ENCODE data around the gene TF. TPM values are rescaled to one million over a fixed set of nuclear protein-coding genes. Genes with fewer than 3 reads are reported as not detected.

TF gene
- total RNA-seq, 1 donor from 2014 or later = 5.8 TPM

- DNase-seq (ENCODE audit: low spot score) = no peak
- intact Hi-C loops (cut with DNase I) = no loop called here
Measured at GRCh38 chr3:133797396-133798105, 51.4 kb downstream of the TF start.

GRCh38 chr3:133799794-133800585 is 53.8 kb downstream of the TF start:
- DNase-seq (ENCODE audit: low spot score) = no peak
- intact Hi-C loops (cut with DNase I) = loop anchor here (10.0 kb wide), 2 partner anchors 685 to 1075 kb away; partner anchors contain the start of genes ANAPC13, CEP63 and NPHP3

- DNase-seq (ENCODE audit: low spot score) = no peak
- intact Hi-C loops (cut with DNase I) = loop anchor here (10.0 kb wide), 2 partner anchors 681 to 1079 kb away; partner anchors contain the start of genes ANAPC13, CEP63 and NPHP3
Measured at GRCh38 chr3:133803469-133803868, 57.3 kb downstream of the TF start.

- intact Hi-C loops (cut with DNase I) = loop anchor here (5.0 to 10.0 kb wide), 3 partner anchors 143 to 1080 kb away; partner anchors contain the start of genes ANAPC13, CEP63, NPHP3 and TOPBP1
- no peak for DNase-seq (ENCODE audit: low spot score)
Measured at GRCh38 chr3:133804896-133805295, 58.7 kb downstream of the TF start.

GRCh38 chr3:133805384-133805701 is 59.1 kb downstream of the TF start:
- DNase-seq (ENCODE audit: low spot score) = no peak
- intact Hi-C loops (cut with DNase I) = loop anchor here (5.0 to 10.0 kb wide), 3 partner anchors 143 to 1081 kb away; partner anchors contain the start of genes ANAPC13, CEP63, NPHP3 and TOPBP1

GRCh38 chr3:133805702-133806475 is 59.7 kb downstream of the TF start, which contains the start of gene SRPRB:
Gene SRPRB, plus strand, starts transcription at chr3:133805815. Its CDS starts 34 bp downstream, at chr3:133805849.
- intact Hi-C loops (cut with DNase I) = loop anchor here (5.0 to 10.0 kb wide), 3 partner anchors 144 to 1081 kb away; partner anchors contain the start of genes ANAPC13, CEP63, NPHP3 and TOPBP1
- peak; percentile 97 for DNase-seq (ENCODE audit: low spot score)

- no peak for DNase-seq (ENCODE audit: low spot score)
- intact Hi-C loops (cut with DNase I) = loop anchor here (10.0 kb wide), 1 partner anchor 402 kb away; no protein-coding TSS in a partner anchor
Measured at GRCh38 chr3:133812872-133813271, 66.7 kb downstream of the TF start.

GRCh38 chr3:133815386-133815785 is 69.2 kb downstream of the TF start:
- DNase-seq (ENCODE audit: low spot score) = no peak
- intact Hi-C loops (cut with DNase I) = loop anchor here (10.0 kb wide), 1 partner anchor 399 kb away; no protein-coding TSS in a partner anchor

GRCh38 chr3:133820129-133820528 is 73.9 kb downstream of the TF start:
- intact Hi-C loops (cut with DNase I) = no loop called here
- no peak for DNase-seq (ENCODE audit: low spot score)

GRCh38 chr3:133820889-133821675 is 74.9 kb downstream of the TF start:
- DNase-seq (ENCODE audit: low spot score) = peak; percentile 56
- intact Hi-C loops (cut with DNase I) = no loop called here

- peak; percentile 67 for DNase-seq (ENCODE audit: low spot score)
Measured at GRCh38 chr3:133821767-133822638, 75.8 kb downstream of the TF start.

GRCh38 chr3:133824961-133825485 is 78.8 kb downstream of the TF start:
- intact Hi-C loops (cut with DNase I) = no loop called here
- peak; percentile 62 for DNase-seq (ENCODE audit: low spot score)

More at GRCh38 chr3:133821767-133822638, 75.8 kb downstream of the TF start:
- intact Hi-C loops (cut with DNase I) = no loop called here

GRCh38 chr3:133825969-133826727 is 80.0 kb downstream of the TF start:
- intact Hi-C loops (cut with DNase I) = no loop called here
- DNase-seq (ENCODE audit: low spot score) = peak; percentile 61

GRCh38 chr3:133827136-133827535 is 80.9 kb downstream of the TF start:
- peak; percentile 24 for DNase-seq (ENCODE audit: low spot score)
- intact Hi-C loops (cut with DNase I) = no loop called here

- no peak for DNase-seq (ENCODE audit: low spot score)
- intact Hi-C loops (cut with DNase I) = loop anchor here (2.0 kb wide), 1 partner anchor 67 kb away; the partner anchor contains the start of gene RAB6B
Measured at GRCh38 chr3:133827684-133828083, 81.5 kb downstream of the TF start.

- DNase-seq (ENCODE audit: low spot score) = peak; percentile 76
- intact Hi-C loops (cut with DNase I) = loop anchor here (2.0 kb wide), 1 partner anchor 66 kb away; the partner anchor contains the start of gene RAB6B
Measured at GRCh38 chr3:133828576-133829309, 82.5 kb downstream of the TF start.

Data from cardiac septum (tissue), 1 donor.